Right lobe of liver (tissue), 4 donors: Measurements from ENCODE around the gene RSPH10B2.
"Not testable (repeated sequence)": the region's sequence is repeated elsewhere in the genome, so short reads cannot be mapped to it uniquely, and the experiment has no call there.

Experiments used
- CTCF ChIP-seq, 4 donors: fragments of 200-600 bp in 3 of 4; fragments of 450-650 bp in 1 of 4; IDR thresholded peaks; one replicate each; pipeline versions ENCODE4 v1.5.1 to v1.8.0; 2016 to 2022; ENCODE audit warnings: antibody characterized with exemption in 4 of 4, mild to moderate bottlenecking in 2 of 4
- POLR2A ChIP-seq: fragments of 450-650 bp; IDR thresholded peaks from one replicate; pipeline ENCODE4 v1.6.1; 2017; ENCODE audit warnings: antibody characterized with exemption, mild to moderate bottlenecking
- donor health status: DM: no; HTN: no; CAD: no.
- donor health status: DM: no; HTN: no; CAD: no.
- donor health status: DM: no; HTN: yes; CAD: no.

DNA sequence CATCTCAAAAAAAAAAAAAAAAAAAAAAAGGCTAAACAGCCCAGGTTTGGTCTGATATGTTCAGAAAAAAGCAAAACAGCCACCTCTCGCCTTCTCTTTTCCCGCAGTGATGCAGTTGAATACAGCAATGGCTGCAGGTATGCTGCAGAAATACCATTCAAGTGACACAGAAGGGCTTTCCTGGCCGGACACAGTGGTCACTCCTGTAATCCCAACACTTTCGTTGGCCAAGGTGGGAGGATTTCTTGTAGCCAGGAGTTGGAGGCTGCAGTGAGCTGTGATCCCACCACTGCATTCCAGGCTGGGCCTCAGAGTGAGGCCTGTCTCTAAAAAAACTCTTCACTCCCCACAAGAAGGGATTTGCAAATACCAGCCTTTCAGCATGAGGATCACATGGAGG lies 29.6 kb upstream of the RSPH10B2 start:
- TF ChIP-seq CTCF (IDR thresholded peaks at IDR 0.05); POLR2A: not testable (repeated sequence)
